HG03342 (cell line): ENCODE data around the gene SBNO1.
"Not testable (repeated sequence)": the region's sequence is repeated elsewhere in the genome, so short reads cannot be mapped to it uniquely, and the experiment has no call there.

ENCODE experiments used
- ATAC-seq: cut with Tn5 transposase; IDR thresholded peaks from one replicate; pipeline ENCODE4 v1.9.1; 2021; ENCODE audit warnings: mild to moderate bottlenecking, moderate library complexity; ENCODE audit not compliant: unreplicated experiment

The SBNO1 gene

DNA sequence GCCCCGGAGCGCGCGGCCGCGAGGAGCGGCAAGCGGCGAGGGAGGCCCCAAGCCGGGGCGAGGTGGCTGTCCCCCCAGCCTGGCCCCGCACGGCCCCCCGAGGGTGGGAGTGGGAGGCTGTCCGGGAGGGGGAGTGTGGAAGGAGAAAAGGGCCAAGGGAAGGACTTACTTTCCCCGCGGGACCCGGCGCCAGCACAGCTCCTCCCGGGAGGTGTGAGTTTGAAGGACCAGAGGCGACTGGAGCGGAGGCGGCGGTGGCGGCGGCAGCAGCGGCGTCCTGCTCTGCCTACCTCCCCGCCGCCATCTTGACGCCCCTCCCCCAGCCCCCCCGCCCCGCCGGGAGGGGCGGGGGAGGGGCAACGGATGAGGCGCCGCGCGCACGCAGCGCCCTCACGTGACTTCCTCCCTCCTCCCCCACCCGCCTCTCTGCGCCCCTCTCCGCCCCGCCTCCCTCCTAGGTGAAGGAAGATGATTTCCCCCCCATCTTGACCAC, at the start of gene SBNO1:
Gene SBNO1 (minus strand): TSS at position 316 of the 493 bp plus-strand sequence. CDS start 14,406 bp downstream, outside the sequence.
- ATAC-seq: peak; percentile 35

DNA sequence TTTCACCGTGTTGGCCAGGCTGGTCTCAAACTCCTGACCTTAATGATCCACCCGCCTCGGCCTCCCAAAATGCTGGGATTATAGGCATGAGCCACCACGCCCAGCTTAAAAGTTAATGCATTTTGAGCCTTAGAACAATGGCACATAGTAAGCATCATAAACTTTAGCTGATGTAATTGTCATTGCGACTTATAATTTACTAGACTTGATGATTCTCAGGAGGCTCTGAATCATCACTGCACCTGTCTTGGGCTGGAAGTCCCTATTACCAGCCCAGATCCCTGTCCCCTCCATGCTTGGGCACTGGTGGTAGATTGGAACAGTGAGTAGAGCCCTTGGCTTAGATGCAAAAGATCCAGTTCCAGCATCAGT, 45.4 kb upstream of the SBNO1 start:
- ATAC-seq: no peak

- not testable (repeated sequence) for ATAC-seq
Observed at GRCh38 chr12:123409284-123410040, 44.8 kb upstream of the SBNO1 start.

DNA sequence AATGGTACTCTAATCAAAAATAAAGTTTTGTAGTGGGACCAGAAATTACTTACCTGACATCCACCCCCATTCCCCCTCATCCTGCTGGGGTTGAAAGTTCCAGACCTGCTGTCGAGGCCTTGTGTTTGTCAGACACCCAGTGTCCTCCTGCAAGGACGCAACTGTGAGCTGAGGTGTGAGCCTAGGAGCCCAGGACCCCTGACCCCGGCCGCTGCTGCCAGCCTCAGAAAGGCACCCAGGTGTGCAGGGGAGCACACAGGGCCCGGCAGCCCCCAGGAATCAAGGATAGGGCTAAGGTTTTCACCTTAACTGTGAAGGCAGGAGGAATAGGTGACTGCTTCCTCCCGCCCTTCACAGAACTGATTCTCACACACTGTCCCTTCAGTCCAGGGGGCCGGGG, 44.0 kb upstream of the SBNO1 start:
- not testable (repeated sequence) for ATAC-seq

DNA sequence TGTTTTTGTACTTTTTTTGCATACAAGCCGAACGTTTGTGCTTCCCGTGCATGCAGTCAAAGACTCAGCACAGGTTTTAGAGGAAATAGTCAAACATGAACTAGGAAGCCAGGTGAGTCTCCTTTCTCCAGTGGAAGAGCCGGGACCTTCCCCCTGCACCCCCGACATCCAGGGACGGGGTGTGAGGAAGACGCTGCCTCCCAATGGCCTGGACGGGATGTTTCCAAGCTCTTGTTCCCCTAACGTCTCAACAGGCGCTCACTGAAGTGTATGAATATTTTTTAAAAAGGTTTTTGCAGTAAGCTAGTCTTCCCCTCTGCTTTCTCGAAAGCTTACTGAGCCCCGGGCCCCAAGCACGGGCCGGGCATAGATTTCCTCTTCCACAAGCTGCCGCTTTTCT, 43.3 kb upstream of the SBNO1 start:
- not testable (repeated sequence) for ATAC-seq

- not testable (repeated sequence) for ATAC-seq
Observed at GRCh38 chr12:123407269-123407668, 42.6 kb upstream of the SBNO1 start.

GRCh38 chr12:123404581-123404980, 39.9 kb upstream of the SBNO1 start:
- ATAC-seq: no peak

- ATAC-seq: no peak
Observed at GRCh38 chr12:123401753-123402683, 37.4 kb upstream of the SBNO1 start.

DNA sequence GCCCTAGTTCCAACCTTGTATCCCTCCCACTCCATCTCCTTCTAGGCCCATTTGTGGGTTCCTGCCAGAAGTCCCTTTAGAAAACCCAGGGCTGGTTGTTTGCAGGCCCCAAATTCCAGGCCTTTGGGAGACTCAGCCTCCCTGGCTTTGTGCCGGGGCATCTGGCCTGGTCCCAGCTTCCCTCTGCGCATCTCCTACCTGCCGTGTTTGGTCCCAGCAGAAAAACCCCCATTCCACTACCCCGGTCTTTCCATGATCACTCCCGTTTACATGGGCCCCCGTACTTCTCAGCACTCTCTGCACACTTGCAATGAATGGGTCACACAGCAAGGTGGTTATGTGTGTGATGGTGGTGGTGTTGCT, 34.6 kb upstream of the SBNO1 start:
- no peak for ATAC-seq

- ATAC-seq: no peak
Observed at GRCh38 chr12:123398550-123399254, 34.1 kb upstream of the SBNO1 start.

DNA sequence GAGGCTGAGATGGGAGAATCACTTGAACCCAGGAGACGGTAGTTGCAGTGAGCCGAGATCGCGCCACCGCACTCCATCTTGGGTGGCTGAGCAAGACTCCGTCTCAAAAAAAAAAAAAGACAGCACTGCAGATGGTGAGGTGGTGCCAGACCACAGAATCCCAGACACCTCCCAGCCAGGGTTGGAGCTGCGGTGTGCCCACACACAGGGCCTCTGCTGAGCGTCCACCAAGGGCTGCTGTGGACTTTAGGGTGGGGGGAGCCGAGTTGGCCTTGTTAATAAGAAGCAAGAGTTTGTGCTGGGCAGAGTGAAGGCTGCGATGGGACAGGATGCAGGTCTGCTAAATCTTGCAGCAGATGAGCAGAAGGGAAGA, 33.5 kb upstream of the SBNO1 start:
- ATAC-seq: no peak

DNA sequence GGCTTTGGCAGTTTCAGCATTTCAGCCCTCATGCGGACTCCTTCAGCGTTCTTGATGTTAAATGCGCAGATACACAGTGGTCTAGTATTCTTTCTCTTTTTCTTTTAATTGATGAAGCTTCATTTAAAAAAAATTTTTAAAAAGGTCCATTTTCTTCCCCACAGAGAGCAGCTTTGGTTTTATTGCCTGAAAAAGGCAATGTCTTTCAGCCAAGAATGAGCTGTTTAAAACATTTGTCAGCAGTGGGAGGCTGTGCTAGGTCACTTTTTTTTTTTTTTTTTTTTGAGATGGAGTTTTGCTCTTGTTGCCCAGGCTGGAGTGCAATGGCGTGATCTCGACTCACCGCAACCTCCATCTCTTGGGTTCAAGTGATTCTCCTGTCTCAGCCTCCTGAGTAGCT, 32.8 kb upstream of the SBNO1 start:
- ATAC-seq: no peak

- no peak for ATAC-seq
Observed at GRCh38 chr12:123396954-123397353, 32.3 kb upstream of the SBNO1 start.

GRCh38 chr12:123396543-123396942, 31.9 kb upstream of the SBNO1 start:
- ATAC-seq: no peak

GRCh38 chr12:123395236-123395635, 30.6 kb upstream of the SBNO1 start:
- ATAC-seq: no peak

DNA sequence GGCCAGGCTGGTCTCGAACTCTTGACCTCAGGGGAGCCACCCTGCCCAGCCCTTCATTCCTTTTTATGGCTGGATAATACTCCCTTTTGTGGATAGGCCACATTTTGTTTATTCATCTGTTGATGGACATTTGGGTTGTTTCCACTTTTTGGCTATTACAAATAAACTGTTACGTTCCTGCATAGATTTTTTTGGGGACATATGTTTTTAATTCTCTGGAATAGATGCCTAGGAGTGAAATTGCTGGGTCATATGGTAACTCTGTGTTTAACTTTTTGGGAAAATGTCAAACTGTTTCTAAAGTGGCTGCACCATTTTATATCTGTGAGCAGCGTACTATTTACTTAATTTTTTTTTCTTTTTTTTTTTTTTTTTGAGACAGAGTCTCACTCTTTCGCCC, 29.1 kb upstream of the SBNO1 start:
- no peak for ATAC-seq

DNA sequence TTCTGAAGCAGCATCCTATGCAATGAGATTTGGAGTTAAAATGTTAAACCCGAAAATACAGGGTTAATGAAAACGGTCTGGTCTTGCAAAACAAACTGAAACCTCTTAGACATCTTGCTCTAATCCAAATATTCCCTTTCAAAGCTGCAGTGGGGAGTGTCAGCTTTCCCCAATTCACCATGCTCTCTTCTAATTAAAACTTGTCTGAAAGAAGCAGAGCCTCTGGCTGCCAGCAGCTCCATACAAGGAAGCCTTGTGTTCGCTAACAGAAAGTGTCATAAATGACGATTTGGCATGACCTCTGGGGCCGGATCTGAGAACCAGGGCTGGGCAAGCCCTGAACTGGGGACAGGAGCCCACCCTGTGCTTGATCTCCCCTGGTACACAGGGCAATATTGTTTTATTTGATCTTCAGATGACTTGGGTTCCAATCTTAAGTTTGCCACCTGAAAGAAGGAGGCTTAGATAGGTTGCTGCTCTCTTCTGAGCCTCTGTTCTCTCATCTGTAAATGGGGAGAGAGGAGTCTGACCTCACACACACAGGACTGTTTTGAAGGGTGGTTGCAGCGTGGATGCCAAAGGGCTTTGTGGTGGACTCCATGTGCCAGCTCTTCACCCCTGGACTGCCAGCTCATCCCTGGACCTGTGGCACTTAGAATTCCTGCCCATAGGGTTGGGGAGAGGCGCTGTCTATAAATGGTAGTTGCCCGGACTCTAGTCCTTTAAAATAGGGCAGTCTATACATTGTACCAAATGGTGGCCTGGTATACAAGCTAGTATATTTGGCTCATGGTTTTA, 27.1 kb upstream of the SBNO1 start:
- ATAC-seq: no peak

GRCh38 chr12:123390498-123391426, 26.1 kb upstream of the SBNO1 start:
- ATAC-seq: no peak

- ATAC-seq: peak; percentile 12
Observed at GRCh38 chr12:123389560-123390351, 25.1 kb upstream of the SBNO1 start.
